Ovary (tissue), 9 donors: ENCODE data around the gene PYCR2. TPM values are rescaled to one million over a fixed set of nuclear protein-coding genes. Genes with fewer than 3 reads are reported as not detected.

Source experiments
- DNase-seq, 5 donors: peaks; one replicate each; pipeline ENCODE4 v3.0.0-alpha.2; 2019 to 2020
- H3K27ac ChIP-seq, 2 donors: fragments of 200-600 bp; one replicate each; pipeline versions ENCODE4 v1.5.1 to v1.8.0; 2019 to 2022
- H3K27me3 ChIP-seq: fragments of 200-600 bp; one replicate; pipeline ENCODE4 v1.8.0; 2022
- H3K36me3 ChIP-seq: fragments of 200-600 bp; sonication (generic); one replicate; pipeline ENCODE4 v1.5.1; 2019
- H3K4me1 ChIP-seq: one replicate; pipeline ENCODE4 v1.8.1; 2013; ENCODE audit warnings: mild to moderate bottlenecking, moderate library complexity; ENCODE audit not compliant: insufficient read depth
- H3K4me3 ChIP-seq: fragments of 200-600 bp; sonication (generic); one replicate; pipeline ENCODE4 v1.5.1; 2017
- H3K9me3 ChIP-seq, 2 donors: fragments of 200-600 bp in 1 of 2; sonication (generic) in 1 of 2; one replicate each; pipeline versions ENCODE4 v1.5.1 to v1.8.1; 2013 to 2019; ENCODE audit warnings: mild to moderate bottlenecking in 1 of 2, moderate library complexity in 1 of 2
- CTCF ChIP-seq, 3 donors: fragments of 450-650 bp in 2 of 3; fragments of 200-600 bp in 1 of 3; IDR thresholded peaks; one replicate each; pipeline versions ENCODE4 v1.5.1 to v1.8.0; 2016 to 2022; ENCODE audit warnings: antibody characterized with exemption in 3 of 3, mild to moderate bottlenecking in 1 of 3
- EP300 ChIP-seq: sonication (generic); formaldehyde crosslinking; IDR thresholded peaks from one replicate; pipeline ENCODE4 v1.6.1; 2017; ENCODE audit warnings: antibody characterized with exemption
- POLR2A ChIP-seq: fragments of 450-650 bp; IDR thresholded peaks from one replicate; pipeline ENCODE4 v1.6.1; 2017; ENCODE audit warnings: antibody characterized with exemption, mild to moderate bottlenecking, moderate library complexity
- WGBS, 3 donors: extraction: QIAGEN DNeasy Blood & Tissue Kit in 1 of 3; methylation state at CpG; one replicate each; pipeline versions ENCODE4 v1.1.5 to v1.1.7; 2013 to 2017; 5-methylcytosine and 5-hydroxymethylcytosine counted together
- intact Hi-C, 4 donors: fragments of 100-400 bp; cut with DNase I; formaldehyde crosslinking; loops; one replicate each; pipeline versions ENCODE4 v1.11.0 to v1.15.1; 2022 to 2023
- polyA plus RNA-seq, 2 donors: library from polyadenylated mRNA; stranded (reverse); fragments of 200-250 nt in 1 of 2; fragments of 350-450 nt in 1 of 2; fragmentation: Illumina TruSeq in 1 of 2; extraction: RNeasy Lipid Tissue Mini Kit (QIAGEN cat#74804) in 1 of 2; gene quantifications; one replicate each; pipeline ENCODE4 v1.2.3, GENCODE V29; 2013 to 2014
- total RNA-seq, 7 donors: library from RNA; depleted of rRNA in 2 of 7; stranded (reverse); fragments of >200 nt in 2 of 7; fragmentation: NEBNext Ultra II Directional in 3 of 7; extraction: Animal tissue kit (Norgen Biotek cat#: 25700) in 3 of 7; gene quantifications; one replicate each; pipeline versions ENCODE4 v1.1.0 to v1.2.4, GENCODE V29; 2016 to 2023
- donor health status: DM: no; HTN: no; CAD: no; lungs with moderate emphysema.
- donor health status: DM: no; HTN: no; CAD: no.
- donor health status: Bipolar disorder and iron deficiency.
- donor health status: DM: yes; HTN: yes; CAD: no.
- donor health status: DM: no; HTN: no; CAD: no.
- donor health status: DM: yes; HTN: yes; CAD: no.

Gene PYCR2
- total and polyA plus RNA-seq, 9 donors, result 35.8 to 93.3 (median 58.7) TPM

GRCh38 chr1:225907341-225907740 lies 16.7 kb downstream of the PYCR2 start:
- no peak overlapping the region for H3K27ac ChIP-seq
- TF ChIP-seq CTCF (IDR thresholded peaks at IDR 0.05) (no peak), EP300 (no peak), POLR2A (no peak)
- no peak for DNase-seq
- intact Hi-C loops, result no loop called here
- H3K9me3 ChIP-seq, result no peaks in the 10 kb centered on the region
- H3K4me3 ChIP-seq, result no peak overlapping the region
- WGBS, 3 donors, result 91 to 92% (median 91%) methylated on average over 7 of the region's 7 CpGs
- H3K27me3 ChIP-seq, result no peaks in the 10 kb centered on the region
- H3K4me1 ChIP-seq, result peaks cover 2% of the 10 kb centered on the region
- no peaks in the 10 kb centered on the region for H3K36me3 ChIP-seq

DNA sequence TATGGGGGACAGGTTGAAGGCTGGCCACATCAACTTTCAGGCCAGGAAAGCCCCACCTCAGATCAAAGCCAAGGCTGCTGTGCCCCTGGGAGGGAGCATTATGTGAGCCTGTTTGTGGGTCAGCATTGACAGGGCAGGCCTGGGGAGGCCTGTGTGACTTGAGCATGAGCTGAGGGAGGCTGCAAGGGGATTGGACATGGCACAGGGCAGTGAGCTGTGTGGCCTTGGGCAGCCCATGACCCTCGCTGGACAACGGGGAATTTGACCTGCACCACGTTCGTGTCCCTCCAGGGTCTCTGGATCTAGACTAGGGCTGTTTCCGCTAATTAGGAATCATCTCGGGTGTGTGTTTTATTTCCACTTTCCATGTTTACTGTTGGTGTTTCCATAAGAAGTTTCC lies 17.6 kb downstream of the PYCR2 start:
- Histone ChIP-seq H3K27me3 (no peaks in the 10 kb centered on the region), H3K36me3 (no peaks in the 10 kb centered on the region), H3K4me3 (no peak overlapping the region), H3K4me1 (peaks cover 2% of the 10 kb centered on the region), H3K27ac (no peak overlapping the region), H3K9me3 (no peaks in the 10 kb centered on the region)
- DNase-seq, result no peak
- TF ChIP-seq POLR2A (no peak), EP300 (no peak), CTCF (IDR thresholded peaks at IDR 0.05) (no peak)
- WGBS, 3 donors, result 83 to 89% (median 85%) methylated on average over 6 of the region's 6 CpGs
- intact Hi-C loops, result no loop called here

GRCh38 chr1:225903623-225904022 lies 20.4 kb downstream of the PYCR2 start:
- no peak overlapping the region for H3K4me3 ChIP-seq
- H3K4me1 ChIP-seq, result no peaks in the 10 kb centered on the region
- no peak for DNase-seq
- H3K36me3 ChIP-seq, result no peaks in the 10 kb centered on the region
- 82 to 91% (median 85%) methylated on average over 4 of the region's 4 CpGs for WGBS, 3 donors
- no peaks in the 10 kb centered on the region for H3K27me3 ChIP-seq
- intact Hi-C loops, result no loop called here
- TF ChIP-seq CTCF (IDR thresholded peaks at IDR 0.05) (no peak), EP300 (no peak), POLR2A (no peak)
- no peaks in the 10 kb centered on the region for H3K9me3 ChIP-seq
- no peak overlapping the region for H3K27ac ChIP-seq

DNA sequence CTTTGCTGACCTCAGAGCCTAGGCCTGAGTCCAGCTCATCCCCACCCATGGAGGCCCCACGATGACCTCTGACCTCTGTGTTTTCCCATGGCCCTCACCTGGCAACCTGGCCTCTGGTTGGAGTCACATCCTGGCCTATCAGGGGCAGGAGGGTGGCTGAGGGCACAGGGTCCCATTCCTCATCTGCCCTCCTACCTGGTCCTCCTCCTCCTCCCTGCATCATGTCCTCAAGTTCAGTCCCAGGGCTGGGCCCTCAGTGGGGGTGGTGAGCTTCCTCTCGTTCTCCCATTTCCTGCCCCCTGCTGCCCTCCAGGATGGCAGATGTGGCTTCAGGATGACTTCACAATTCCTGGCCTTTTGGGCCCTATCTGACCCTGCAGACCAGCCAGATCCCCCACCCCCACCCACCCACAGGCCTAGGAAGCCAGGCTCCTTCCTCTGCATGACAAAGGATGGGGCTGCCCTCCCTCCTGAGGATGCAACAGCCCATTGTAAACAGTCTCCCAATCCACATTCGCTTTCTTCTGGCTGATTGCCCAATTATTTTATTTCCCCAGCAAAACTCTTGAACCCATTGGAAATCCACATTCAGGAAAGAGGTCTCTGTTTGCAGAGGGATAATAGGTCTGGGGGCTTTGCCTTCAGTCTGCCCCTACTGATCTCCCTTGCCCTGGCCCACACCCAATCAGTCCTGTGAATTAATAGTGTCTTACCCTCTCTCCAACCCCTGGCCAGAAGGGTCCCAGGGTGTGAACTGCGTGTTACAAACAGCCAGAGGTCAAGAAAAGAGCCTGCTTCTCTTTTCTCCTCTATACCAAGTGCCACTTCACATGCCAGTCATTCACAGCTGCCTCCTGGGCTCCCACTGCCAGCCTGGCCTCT lies 24.8 kb downstream of the PYCR2 start:
- WGBS, 3 donors, result 65 to 73% (median 67%) methylated on average over 4 of the region's 4 CpGs
- Histone ChIP-seq H3K9me3 (no peaks in the 10 kb centered on the region), H3K4me3 (no peak overlapping the region), H3K27me3 (no peaks in the 10 kb centered on the region), H3K4me1 (no peaks in the 10 kb centered on the region), H3K27ac (no peak overlapping the region), H3K36me3 (no peaks in the 10 kb centered on the region)
- TF ChIP-seq CTCF (IDR thresholded peaks at IDR 0.05), result no peak
- no peak for TF ChIP-seq EP300
- TF ChIP-seq POLR2A, result no peak
- no peak for DNase-seq
- intact Hi-C loops, result no loop called here
